ENCODE results near the gene KRTAP10-10. TPM values are rescaled to one million over a fixed set of nuclear protein-coding genes. Genes with fewer than 3 reads are reported as not detected.
"Not testable (repeated sequence)": the region's sequence is repeated elsewhere in the genome, so short reads cannot be mapped to it uniquely, and the experiment has no call there.

KRTAP10-10 gene
- total and polyA plus RNA-seq, 2 of the 8 experiments (the other 6 are each of a cell fraction or from before 2014, with no cell fraction given) = not detected

DNA sequence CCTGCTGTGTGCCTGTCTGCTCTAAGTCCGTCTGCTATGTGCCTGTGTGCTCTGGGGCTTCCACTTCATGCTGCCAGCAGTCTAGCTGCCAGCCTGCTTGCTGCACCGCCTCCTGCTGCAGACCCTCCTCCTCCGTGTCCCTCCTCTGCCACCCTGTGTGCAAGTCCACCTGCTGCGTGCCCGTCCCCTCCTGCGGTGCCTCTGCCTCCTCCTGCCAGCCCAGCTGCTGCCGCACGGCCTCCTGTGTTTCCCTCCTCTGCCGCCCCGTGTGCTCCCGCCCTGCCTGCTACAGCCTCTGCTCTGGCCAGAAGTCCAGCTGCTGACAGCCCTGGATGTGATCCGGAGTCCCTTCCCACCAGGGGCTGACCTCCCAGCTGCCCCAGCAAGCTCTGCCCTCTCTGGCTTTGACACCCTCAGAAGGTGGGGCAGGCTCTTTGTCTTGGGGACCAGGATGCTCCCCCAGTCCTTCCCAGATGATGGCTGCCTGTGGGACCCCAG is 744 bp downstream of the KRTAP10-10 start:
- H4K20me1 ChIP-seq (replicated peaks in 1 of 2; ENCODE audit: control insufficient read depth in 1 of 2, insufficient read depth in 2 of 2, low read length in 2 of 2); H3K4me1 ChIP-seq (replicated peaks in 1 of 4; ENCODE audit: control insufficient read depth in 3 of 4, insufficient read depth in 4 of 4, low read length in 3 of 4); H3K18ac ChIP-seq (ENCODE audit: extremely low read depth, low read length); H4K8ac ChIP-seq (ENCODE audit: extremely low read depth, insufficient read depth, low read length); H3K9me3 ChIP-seq (ENCODE audit: insufficient read depth in 2 of 2, low read depth in 1 of 2, low read length in 1 of 2); H3K9ac ChIP-seq (replicated peaks in 1 of 4; ENCODE audit: extremely low read depth in 1 of 4, low read depth in 3 of 4, low read length in 3 of 4); H3K79me1 ChIP-seq (ENCODE audit: low read depth, low read length); H3K23ac ChIP-seq (ENCODE audit: insufficient read length); H3K56ac ChIP-seq (replicated peaks; ENCODE audit: insufficient read length, low read depth, low read length); H2BK120ac ChIP-seq (replicated peaks; ENCODE audit: low read depth, low read length); H3K14ac ChIP-seq (ENCODE audit: insufficient read length); H4K5ac ChIP-seq (ENCODE audit: insufficient read length, low read depth, low read length); H2AFZ ChIP-seq (ENCODE audit: low read length); H3K79me2 ChIP-seq (ENCODE audit: control insufficient read depth in 1 of 2, insufficient read depth in 2 of 2, low read length in 2 of 2); H3K23me2 ChIP-seq (ENCODE audit: low read depth, low read length); H2BK5ac ChIP-seq (ENCODE audit: low read depth, low read length); H3K27ac ChIP-seq (ENCODE audit: low read depth, low read length); CTCF ChIA-PET (ENCODE audit: partially characterized antibody); H3K27me3 ChIP-seq (replicated peaks in 1 of 4; ENCODE audit: control insufficient read depth in 3 of 4, extremely low read depth in 1 of 4, insufficient read depth in 3 of 4, low read length in 3 of 4); DNase-seq (ENCODE audit: low read depth in 1 of 2, low spot score in 2 of 2); H2BK12ac ChIP-seq (ENCODE audit: low read depth, low read length); H3K4me2 ChIP-seq (ENCODE audit: insufficient read depth in 1 of 2, low read depth in 2 of 2, low read length in 2 of 2); H2AK5ac ChIP-seq (ENCODE audit: low read depth, low read length); H3K4me3 ChIP-seq (ENCODE audit: extremely low read depth in 1 of 4, insufficient read depth in 2 of 4, low read depth in 3 of 4, low read length in 4 of 4); H3K4ac ChIP-seq (replicated peaks; ENCODE audit: insufficient read length, low read depth, low read length); H2BK20ac ChIP-seq (ENCODE audit: low read length); FAIRE-seq; H3K36me3 ChIP-seq (ENCODE audit: control insufficient read depth in 2 of 4, insufficient read depth in 4 of 4, low read length in 3 of 4): not testable (repeated sequence)
- H4K91ac ChIP-seq (replicated peaks; ENCODE audit: insufficient read length, low read length) = peak overlapping the region; percentile 54
- 0 out of 2 replicates have a peak overlapping the region, but pooled peaks have one; percentile 40 for H2BK15ac ChIP-seq (ENCODE audit: low read length)
- POLR2A ChIA-PET (ENCODE audit: partially characterized antibody) = interaction anchor here (0.6 kb wide), 1 partner anchor 87 kb away, joined by 6 read pairs; no protein-coding TSS in a partner anchor
- WGBS, 2 experiments (ENCODE audit: extremely low coverage in 1 of 2, insufficient coverage in 1 of 2, insufficient read length in 1 of 2, insufficient replicate concordance in 2 of 2, low coverage in 1 of 2, low lambda C conversion rate in 2 of 2, missing lambda C conversion rate in 1 of 2) = 97% methylated on average over 5 of the region's 12 CpGs; no CpG with 5 or more reads in 1 of the 2 experiments

Data from H1 (cell line).